KOPT-K1 (cell line): ENCODE measurements around the gene SEM1.
"Not testable (repeated sequence)": the region's sequence is repeated elsewhere in the genome, so short reads cannot be mapped to it uniquely, and the experiment has no call there.

Source experiments
- H3K27ac ChIP-seq: fragments of 200-600 bp; sonication (generic); 2 replicates; pipeline ENCODE4 v1.5.1; 2016; ENCODE audit warnings: antibody characterized with exemption, mild to moderate bottlenecking, low read depth, low read length; ENCODE audit not compliant: poor library complexity, severe bottlenecking
- H3K36me3 ChIP-seq: fragments of 200-600 bp; sonication (generic); 2 replicates; pipeline ENCODE4 v1.5.1; 2017; ENCODE audit warnings: antibody characterized with exemption, mild to moderate bottlenecking, low read length, moderate library complexity; ENCODE audit not compliant: insufficient read depth
- H3K9me3 ChIP-seq: fragments of 200-600 bp; sonication (generic); 2 replicates; pipeline ENCODE4 v1.5.1; 2017; ENCODE audit warnings: antibody characterized with exemption, low read length, mild to moderate bottlenecking; ENCODE audit not compliant: insufficient read depth, poor library complexity, severe bottlenecking

The SEM1 gene

DNA sequence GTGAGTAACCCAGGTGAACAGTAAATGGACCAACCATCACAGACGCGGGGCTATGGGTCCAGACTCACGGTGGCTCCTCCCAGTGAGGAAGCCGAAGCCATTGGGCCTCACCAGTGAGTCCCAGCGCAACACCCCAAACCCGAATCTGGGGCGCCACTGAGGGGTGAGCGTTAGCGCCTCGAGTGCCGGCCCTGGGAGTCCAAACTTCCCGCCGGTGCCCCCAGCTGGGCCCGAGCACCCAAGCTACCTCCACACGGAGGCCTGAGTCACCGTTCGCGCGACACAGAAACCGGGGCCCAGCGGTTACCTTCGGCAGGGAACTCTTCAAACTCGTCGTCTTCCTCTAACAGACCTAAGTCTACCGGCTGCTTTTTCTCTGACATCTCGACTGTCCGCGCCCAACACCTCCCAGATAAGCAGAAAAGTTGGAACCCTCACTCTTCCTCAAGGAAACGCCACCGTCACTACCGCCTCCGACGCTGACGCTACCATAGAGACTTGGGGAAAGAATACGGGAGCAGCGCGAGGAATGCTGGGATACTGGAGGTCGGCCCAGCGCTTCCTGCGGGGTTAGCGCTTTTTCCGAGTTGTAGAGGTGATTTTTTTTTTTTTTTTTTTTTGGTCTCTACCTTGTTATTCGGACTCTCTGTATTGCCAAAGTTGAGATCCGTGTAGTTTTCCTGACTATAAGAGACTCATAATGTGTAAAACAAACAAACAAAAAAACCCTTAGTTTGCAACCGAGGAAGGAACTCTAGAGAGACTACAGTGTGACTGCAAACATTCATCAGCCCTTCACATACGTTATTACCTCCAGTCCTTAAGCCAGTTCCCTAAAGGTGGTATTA lies at the start of gene SEM1:
TSS of gene SEM1 (minus strand) at position 466 of the 848 bp plus-strand sequence. CDS start at position 383, 83 bp downstream.
- H3K36me3 ChIP-seq = peaks cover 24% of the 10 kb centered on the region
- H3K27ac ChIP-seq = peak within 1 kb of the TSS; percentile 69
- peaks cover 20% of the 10 kb centered on the region for H3K9me3 ChIP-seq

DNA sequence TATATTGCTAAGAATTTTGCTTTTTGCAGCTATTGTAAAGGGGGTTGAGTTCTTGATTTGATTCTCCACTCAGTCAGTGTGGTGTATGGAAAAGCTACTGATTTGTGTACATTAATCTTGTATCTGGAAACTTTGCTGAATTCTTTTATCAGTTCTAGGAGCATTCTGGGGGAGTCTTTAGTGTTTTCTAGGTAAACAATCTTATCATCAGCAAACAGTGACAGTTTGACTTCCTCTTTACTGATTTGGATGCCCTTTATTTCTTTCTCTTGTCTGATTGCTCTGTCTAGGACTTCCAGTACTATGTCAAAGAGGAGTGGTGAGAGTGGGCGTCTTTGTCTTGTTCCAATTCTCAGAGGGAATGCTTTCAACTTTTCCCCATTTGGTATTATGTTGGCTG lies 48.2 kb upstream of the SEM1 start:
- H3K36me3 ChIP-seq, H3K9me3 ChIP-seq, H3K27ac ChIP-seq: not testable (repeated sequence)

DNA sequence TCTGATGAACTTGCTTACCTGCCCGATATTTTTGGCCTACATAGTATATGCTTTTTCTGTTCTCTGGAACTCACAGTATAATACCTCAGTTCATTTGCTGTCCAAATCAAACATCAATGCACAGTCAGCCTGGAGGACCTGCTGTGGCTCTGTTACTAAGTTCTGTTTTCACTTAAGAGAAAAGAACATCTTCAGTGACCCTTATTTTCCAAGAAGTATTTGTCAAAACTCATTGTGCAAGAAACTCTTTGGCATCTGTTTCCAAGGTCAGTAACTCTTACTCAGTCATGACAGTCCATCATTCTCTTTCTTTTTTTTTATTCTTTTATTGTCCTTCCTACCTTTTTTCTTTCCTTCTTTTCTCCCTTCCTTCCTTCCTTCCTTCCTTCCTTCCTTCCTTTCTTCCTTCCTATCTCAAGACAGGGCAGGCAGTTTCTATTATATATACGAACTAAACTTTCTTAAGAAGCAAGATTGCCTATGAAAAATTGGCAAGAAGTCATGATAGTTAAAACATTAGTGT lies 37.8 kb upstream of the SEM1 start:
- H3K9me3 ChIP-seq = peaks cover 5% of the 10 kb centered on the region
- no peak overlapping the region for H3K27ac ChIP-seq
- no peaks in the 10 kb centered on the region for H3K36me3 ChIP-seq

DNA sequence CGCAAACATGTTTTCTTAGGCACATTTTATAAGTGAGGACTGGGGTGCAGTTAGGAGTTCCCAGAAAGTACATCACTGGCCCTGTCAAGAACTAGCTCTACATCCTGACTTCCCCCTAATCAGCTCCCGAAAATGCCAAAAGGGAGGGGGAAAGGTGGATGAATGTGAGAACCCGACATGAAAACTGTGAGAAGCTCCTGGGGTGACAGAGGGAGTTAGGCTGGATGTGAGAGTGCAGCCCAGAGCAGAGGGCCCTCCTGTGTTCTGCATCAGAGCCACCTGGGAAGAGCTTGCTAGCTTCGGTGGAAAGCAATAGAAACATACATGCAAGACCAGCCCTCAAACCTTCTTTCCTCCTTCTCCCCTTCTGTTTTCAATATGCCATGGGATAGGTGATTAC lies 30.5 kb upstream of the SEM1 start:
- H3K27ac ChIP-seq = no peak overlapping the region
- H3K36me3 ChIP-seq = no peaks in the 10 kb centered on the region

DNA sequence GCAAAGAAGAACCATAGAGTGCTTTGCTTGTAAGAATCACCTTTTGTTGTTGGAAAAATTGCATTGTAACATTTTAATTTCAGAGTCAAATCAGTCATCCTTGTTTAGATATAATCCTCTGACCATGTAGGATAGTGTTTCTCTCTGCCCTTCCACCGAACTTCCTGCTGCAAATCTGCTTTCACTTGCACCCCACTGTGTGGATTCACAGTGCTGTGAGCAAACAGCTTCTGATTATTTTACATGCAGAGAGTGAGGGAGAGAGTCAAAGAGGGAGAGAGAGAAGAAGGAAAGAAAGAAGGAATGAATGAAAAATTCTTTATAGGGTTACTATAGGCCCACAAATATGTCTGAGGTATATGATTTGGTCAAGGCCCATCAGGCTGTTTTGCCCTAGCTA lies 30.0 kb upstream of the SEM1 start:
- Histone ChIP-seq H3K36me3 (no peaks in the 10 kb centered on the region), H3K9me3 (no peaks in the 10 kb centered on the region), H3K27ac (no peak overlapping the region)

More for the DNA sequence above, 30.5 kb upstream of the SEM1 start:
- H3K9me3 ChIP-seq = no peaks in the 10 kb centered on the region

DNA sequence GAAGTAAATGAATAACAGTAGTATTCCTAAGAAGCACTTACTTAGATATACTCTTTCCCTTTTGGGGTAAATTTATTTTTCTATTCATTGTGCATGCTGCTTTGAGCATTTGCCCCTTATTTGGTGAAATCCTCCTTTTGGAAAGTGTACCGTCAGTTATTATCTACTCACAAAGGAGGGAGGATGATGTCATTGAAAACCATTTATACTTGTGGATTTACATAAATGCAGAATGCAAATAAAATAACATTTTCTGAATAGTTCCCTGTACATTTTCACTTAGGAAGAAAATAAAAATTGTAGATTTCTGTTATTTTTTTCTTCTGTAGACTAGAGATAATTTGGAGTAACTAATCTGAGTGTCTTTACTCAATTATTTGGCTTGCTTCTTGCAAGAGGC lies 29.5 kb upstream of the SEM1 start:
- H3K36me3 ChIP-seq = no peaks in the 10 kb centered on the region
- H3K27ac ChIP-seq = no peak overlapping the region
- H3K9me3 ChIP-seq = no peaks in the 10 kb centered on the region

DNA sequence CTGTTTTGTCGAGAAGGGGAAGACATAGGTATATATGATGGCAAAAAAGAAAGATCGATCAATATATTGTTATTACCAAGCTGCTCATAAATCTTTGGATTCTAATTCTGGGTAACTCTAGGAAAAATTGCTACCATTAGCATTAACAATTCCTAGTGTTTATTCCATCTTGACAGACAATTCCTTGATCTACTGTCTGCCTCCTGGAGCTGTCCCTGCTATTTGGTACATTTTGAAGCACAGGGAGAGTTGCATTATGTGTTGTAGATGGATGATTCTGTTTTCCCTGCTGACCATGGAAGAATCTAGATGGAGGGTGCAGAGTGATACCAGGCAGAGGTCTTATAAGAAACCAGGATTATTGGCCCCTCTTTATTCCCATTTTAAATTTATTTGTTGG lies 29.1 kb upstream of the SEM1 start:
- Histone ChIP-seq H3K36me3 (no peaks in the 10 kb centered on the region), H3K9me3 (no peaks in the 10 kb centered on the region), H3K27ac (no peak overlapping the region)

DNA sequence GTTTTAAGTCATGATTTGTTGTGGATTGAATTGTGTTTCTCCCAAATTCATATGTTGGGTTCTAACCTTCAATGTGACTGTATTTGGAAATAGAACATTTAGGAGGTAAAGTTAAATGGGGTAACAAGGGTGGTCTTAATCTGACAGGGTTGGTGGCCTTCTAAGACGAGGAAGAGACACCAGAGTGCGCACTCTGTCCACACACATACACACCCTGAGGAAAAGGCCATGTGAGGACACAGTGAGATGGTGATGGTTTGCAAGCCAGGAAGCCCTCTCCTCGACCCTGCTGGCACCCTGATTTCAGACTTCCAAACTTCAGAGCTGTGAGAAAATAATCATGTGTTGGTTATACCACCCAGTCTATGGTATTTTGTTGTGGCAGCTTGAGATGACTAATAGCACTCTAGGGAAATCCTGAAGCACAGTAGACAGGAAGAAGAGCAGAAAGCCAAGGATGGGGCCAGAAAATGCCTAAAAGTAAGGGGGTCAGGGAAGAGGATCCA lies 28.0 kb upstream of the SEM1 start:
- Histone ChIP-seq H3K27ac (no peak overlapping the region), H3K9me3 (no peaks in the 10 kb centered on the region), H3K36me3 (no peaks in the 10 kb centered on the region)

DNA sequence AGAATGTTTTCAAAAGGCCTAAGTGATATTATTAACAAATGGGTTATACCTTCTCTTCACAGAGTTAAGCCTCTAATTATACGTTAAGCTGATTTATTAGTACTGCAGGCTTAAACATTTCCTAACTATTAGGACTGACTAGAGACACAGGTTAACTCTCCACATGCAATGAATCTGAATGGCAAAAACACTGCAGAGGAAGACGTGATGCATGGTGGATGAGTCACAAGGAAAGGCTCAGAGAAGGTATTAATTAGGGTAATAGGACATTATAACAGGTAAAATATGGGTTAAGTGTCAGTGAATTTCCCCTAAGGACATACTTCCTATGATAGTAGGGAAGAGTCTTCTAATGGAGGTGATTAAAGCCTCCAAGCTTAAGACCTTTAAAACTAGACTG lies 24.7 kb upstream of the SEM1 start:
- Histone ChIP-seq H3K27ac (no peak overlapping the region), H3K36me3 (no peaks in the 10 kb centered on the region), H3K9me3 (no peaks in the 10 kb centered on the region)

DNA sequence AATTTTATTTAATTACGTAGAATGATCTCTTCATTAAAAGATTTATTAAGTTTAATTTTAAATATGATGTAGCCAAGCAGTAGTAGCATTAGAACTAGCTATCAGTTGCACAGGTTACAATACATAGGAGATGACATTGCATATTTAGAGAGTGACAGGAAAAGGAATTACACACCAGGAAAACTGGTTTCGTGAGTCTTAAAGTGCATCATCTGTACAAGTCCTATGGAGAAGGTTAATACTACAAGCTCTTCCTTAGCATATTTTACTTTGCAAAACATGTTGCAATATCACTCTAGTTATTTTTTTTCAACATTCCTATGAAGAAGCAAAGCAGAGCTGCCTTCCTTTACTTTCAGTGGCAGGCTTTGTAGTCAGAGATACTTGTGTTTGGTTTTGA lies 20.2 kb upstream of the SEM1 start:
- no peak overlapping the region for H3K27ac ChIP-seq
- H3K36me3 ChIP-seq = no peaks in the 10 kb centered on the region
- H3K9me3 ChIP-seq = no peaks in the 10 kb centered on the region

DNA sequence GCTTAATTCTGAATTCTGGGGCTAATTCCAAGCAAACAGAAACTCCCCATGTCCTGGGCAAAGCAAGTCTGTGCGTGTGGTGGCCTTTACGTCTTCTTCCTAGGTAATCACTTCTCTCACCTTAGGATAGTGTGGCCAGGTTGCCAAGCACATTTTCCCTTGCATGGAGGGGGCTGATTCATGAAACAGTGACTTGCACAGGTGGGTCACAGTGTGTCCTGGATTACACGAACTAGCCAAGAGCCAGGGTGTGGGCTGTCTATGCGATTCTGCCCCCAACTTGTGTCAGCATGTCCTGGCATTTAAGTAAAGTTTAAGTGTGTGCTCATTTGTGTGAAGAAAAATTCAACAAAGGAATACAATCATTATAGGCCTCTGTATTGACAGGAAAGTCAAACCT lies 18.5 kb upstream of the SEM1 start:
- Histone ChIP-seq H3K9me3 (no peaks in the 10 kb centered on the region), H3K27ac (no peak overlapping the region), H3K36me3 (no peaks in the 10 kb centered on the region)

DNA sequence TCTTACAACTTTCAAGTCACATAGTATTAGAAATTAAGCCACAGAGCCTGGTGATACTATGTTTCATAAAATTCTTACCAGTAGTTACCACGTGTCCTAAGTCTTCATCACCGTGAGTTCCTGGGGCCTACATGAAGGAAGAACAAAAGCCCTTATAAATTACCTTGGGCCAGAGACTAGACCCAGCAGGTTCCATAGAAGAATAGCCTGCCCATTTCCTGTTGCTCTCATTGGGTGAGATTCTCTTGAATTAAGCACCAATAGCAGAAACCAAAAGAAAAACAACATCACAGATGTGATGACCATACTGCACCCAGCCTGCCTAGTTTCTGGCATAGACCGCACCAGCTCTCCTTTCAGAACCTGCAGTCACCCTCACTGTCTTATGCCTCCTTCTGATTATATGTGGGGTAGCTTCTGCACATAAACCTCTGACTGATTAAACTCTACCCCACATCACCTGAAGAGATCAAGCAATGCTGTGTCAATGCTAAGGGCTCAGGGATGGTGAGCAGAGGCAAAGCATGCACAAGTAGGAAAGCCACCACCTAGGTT lies 18.0 kb upstream of the SEM1 start:
- Histone ChIP-seq H3K27ac (no peak overlapping the region), H3K9me3 (no peaks in the 10 kb centered on the region), H3K36me3 (no peaks in the 10 kb centered on the region)

DNA sequence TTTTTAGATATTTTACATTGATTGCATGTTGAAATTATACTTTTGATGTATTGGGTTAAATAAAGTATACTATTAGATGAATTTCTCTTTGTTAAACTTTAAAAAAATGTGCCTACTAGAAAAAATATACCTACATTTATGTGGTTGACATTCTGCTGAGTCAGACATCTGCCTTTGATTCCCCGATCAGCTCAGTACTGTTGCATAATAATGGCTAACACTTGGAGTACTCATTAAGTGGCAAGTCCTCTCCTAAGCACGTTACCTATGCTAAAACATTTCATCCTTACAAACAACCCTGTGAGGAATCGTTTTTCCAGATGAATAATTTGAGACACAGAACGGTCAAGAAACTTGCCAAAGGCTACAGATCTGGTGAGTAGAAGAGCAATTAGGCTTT lies 14.0 kb upstream of the SEM1 start:
- H3K9me3 ChIP-seq = no peaks in the 10 kb centered on the region
- H3K27ac ChIP-seq = no peak overlapping the region

DNA sequence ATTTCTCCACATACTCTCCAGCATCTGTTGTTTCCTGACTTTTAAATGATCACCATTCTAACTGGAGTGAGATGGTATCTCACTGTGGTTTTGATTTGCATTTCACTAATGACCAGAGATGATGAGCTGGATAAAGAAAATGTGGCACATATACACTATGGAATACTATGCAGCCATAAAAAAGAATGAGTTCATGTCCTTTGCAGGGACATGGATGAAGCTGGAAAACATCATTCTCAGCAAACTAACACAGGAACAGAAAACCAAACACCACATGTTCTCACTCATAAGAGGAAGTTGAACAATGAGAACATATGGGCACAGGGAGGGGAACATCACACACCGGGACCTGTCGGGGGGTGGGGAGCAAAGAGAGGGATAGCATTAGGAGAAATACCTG lies 13.3 kb upstream of the SEM1 start:
- not testable (repeated sequence) for H3K36me3 ChIP-seq, H3K9me3 ChIP-seq, H3K27ac ChIP-seq

More for the DNA sequence above, 14.0 kb upstream of the SEM1 start:
- H3K36me3 ChIP-seq = no peaks in the 10 kb centered on the region

DNA sequence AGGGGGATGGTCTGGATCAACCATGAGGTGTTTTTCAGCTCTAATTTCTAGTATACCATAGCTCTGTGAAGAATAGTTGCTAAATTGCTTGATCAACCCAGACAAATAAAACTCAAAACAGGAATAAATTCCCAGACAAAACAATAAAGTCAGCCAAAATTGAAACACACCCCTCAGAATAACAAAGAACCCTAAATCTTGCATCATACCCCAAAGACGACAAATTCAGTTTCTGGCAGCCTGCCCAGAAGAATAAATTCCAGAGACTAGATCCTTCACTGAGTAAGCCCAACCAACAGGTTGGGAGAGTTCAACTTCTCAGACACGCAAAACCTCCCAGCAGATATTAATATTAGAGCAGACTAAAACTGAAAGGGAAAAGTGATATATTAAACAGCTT lies 11.2 kb upstream of the SEM1 start:
- peaks cover 10% of the 10 kb centered on the region for H3K9me3 ChIP-seq
- no peak overlapping the region for H3K27ac ChIP-seq
- H3K36me3 ChIP-seq = no peaks in the 10 kb centered on the region

DNA sequence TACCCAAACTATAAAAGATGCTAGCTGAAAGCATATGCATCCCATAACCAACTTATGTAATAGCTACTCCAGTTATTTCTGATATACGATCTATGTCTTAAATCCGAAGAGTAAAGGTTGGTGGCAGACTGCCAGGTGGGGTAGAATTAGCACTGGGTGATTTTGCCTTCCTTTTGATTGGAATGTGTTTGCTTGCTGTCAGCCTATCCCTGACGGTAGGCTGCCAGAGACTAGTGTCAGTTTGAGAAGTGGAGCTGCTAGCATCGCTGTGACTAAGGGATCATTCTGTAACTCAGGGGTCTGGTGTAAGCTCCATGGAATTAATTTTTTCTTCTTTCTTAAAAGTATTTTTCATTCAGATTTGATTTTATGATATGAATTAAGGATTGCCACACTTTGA lies 9.5 kb upstream of the SEM1 start:
- Histone ChIP-seq H3K9me3 (peaks cover 10% of the 10 kb centered on the region), H3K27ac (no peak overlapping the region), H3K36me3 (no peaks in the 10 kb centered on the region)
